ENCODE measurements around the gene SLC5A8.
"Not testable (repeated sequence)": the region's sequence is repeated elsewhere in the genome, so short reads cannot be mapped to it uniquely, and the experiment has no call there.

SLC5A8 gene

DNA sequence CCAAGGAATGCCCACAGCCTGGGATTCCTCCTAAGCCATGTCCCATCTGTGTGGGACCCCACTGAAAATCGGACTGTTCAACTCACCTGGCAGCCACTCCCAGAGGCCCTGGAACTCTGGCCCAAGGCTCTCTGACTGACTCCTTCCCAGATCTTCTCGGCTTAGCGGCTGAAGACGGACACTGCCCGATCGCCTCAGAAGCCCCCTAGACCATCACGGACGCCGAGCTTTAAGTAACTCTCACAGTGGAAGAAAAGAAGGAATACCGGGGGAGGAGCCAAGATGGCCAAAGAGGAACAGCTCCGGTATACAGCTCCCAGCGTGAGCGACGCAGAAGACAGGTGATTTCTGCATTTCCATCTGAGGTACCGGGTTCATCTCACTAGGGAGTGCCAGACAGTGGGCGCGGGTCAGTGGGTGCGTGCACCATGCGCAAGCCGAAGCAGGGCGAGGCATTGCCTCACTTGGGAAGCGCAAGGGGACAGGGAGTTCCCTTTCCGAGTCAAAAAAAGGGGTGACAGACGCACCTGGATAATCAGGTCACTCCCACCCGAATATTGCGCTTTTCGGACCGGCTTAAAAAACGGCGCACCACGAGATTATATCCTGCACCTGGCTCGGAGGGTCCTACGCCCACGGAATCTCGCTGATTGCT, 64.1 kb downstream of the SLC5A8 start:
- not testable (repeated sequence) for H3K36me3 ChIP-seq (ENCODE audit: control insufficient read depth, insufficient read depth, low read length)

GRCh38 chr12:101127521-101128219, 82.4 kb downstream of the SLC5A8 start:
- Histone ChIP-seq H3K4me1 (ENCODE audit: control insufficient read depth, insufficient read depth, low read length) (no peaks in the 10 kb centered on the region), H3K27me3 (ENCODE audit: control insufficient read depth, insufficient read depth, low read length) (no peaks in the 10 kb centered on the region), H3K9ac (ENCODE audit: low read length) (no peak overlapping the region), H3K27ac (ENCODE audit: low read depth, low read length) (no peak overlapping the region), H3K36me3 (ENCODE audit: control insufficient read depth, insufficient read depth, low read length) (no peaks in the 10 kb centered on the region), H3K4me3 (ENCODE audit: low read length) (no peak overlapping the region)

More for the DNA sequence above, 64.1 kb downstream of the SLC5A8 start:
- not testable (repeated sequence) for H3K9ac ChIP-seq (ENCODE audit: low read length); H3K27ac ChIP-seq (ENCODE audit: low read depth, low read length); H3K4me1 ChIP-seq (ENCODE audit: control insufficient read depth, insufficient read depth, low read length); H3K4me3 ChIP-seq (ENCODE audit: low read length); H3K27me3 ChIP-seq (ENCODE audit: control insufficient read depth, insufficient read depth, low read length)

GRCh38 chr12:101117842-101118241, 92.2 kb downstream of the SLC5A8 start:
- Histone ChIP-seq H3K4me3 (ENCODE audit: low read length) (no peak overlapping the region), H3K36me3 (ENCODE audit: control insufficient read depth, insufficient read depth, low read length) (no peaks in the 10 kb centered on the region)

DNA sequence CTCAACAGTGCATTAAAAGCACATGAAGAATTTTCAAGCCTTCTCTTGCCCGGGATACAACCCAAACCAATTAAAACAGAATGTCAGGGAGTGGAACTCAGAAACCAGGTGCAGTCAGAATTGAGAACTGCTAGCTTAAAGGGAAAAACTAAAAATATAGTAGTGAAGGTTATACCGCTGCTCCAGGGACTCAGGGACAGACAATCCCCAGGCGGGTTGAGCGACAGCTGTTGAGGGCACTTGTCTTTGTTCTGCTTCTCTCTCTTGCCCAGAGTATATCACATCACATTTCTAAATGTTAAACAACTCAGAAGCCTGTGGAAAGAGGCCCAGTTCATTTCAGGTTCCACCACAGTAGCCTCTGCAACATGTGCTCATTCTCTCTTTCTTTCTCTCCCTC, 93.1 kb downstream of the SLC5A8 start:
- H3K27ac ChIP-seq (ENCODE audit: low read depth, low read length) = no peak overlapping the region
- H3K36me3 ChIP-seq (ENCODE audit: control insufficient read depth, insufficient read depth, low read length) = no peaks in the 10 kb centered on the region
- H3K4me1 ChIP-seq (ENCODE audit: control insufficient read depth, insufficient read depth, low read length) = no peaks in the 10 kb centered on the region
- no peak overlapping the region for H3K9ac ChIP-seq (ENCODE audit: low read length)
- H3K4me3 ChIP-seq (ENCODE audit: low read length) = no peak overlapping the region
- no peaks in the 10 kb centered on the region for H3K27me3 ChIP-seq (ENCODE audit: control insufficient read depth, insufficient read depth, low read length)

More at GRCh38 chr12:101117842-101118241, 92.2 kb downstream of the SLC5A8 start:
- H3K4me1 ChIP-seq (ENCODE audit: control insufficient read depth, insufficient read depth, low read length) = no peaks in the 10 kb centered on the region
- H3K9ac ChIP-seq (ENCODE audit: low read length) = no peak overlapping the region
- H3K27ac ChIP-seq (ENCODE audit: low read depth, low read length) = no peak overlapping the region
- H3K27me3 ChIP-seq (ENCODE audit: control insufficient read depth, insufficient read depth, low read length) = no peaks in the 10 kb centered on the region

- no peaks in the 10 kb centered on the region for H3K36me3 ChIP-seq (ENCODE audit: control insufficient read depth, insufficient read depth, low read length)
- no peaks in the 10 kb centered on the region for H3K4me1 ChIP-seq (ENCODE audit: control insufficient read depth, insufficient read depth, low read length)
- no peaks in the 10 kb centered on the region for H3K27me3 ChIP-seq (ENCODE audit: control insufficient read depth, insufficient read depth, low read length)
- no peak overlapping the region for H3K27ac ChIP-seq (ENCODE audit: low read depth, low read length)
- no peak overlapping the region for H3K9ac ChIP-seq (ENCODE audit: low read length)
- no peak overlapping the region for H3K4me3 ChIP-seq (ENCODE audit: low read length)
Observed at GRCh38 chr12:101115326-101115725, 94.7 kb downstream of the SLC5A8 start.

- Histone ChIP-seq H3K4me3 (ENCODE audit: low read length) (no peak overlapping the region), H3K36me3 (ENCODE audit: control insufficient read depth, insufficient read depth, low read length) (no peaks in the 10 kb centered on the region), H3K4me1 (ENCODE audit: control insufficient read depth, insufficient read depth, low read length) (no peaks in the 10 kb centered on the region), H3K27me3 (ENCODE audit: control insufficient read depth, insufficient read depth, low read length) (no peaks in the 10 kb centered on the region), H3K9ac (ENCODE audit: low read length) (no peak overlapping the region), H3K27ac (ENCODE audit: low read depth, low read length) (no peak overlapping the region)
Observed at GRCh38 chr12:101111441-101111840, 98.6 kb downstream of the SLC5A8 start.

DNA sequence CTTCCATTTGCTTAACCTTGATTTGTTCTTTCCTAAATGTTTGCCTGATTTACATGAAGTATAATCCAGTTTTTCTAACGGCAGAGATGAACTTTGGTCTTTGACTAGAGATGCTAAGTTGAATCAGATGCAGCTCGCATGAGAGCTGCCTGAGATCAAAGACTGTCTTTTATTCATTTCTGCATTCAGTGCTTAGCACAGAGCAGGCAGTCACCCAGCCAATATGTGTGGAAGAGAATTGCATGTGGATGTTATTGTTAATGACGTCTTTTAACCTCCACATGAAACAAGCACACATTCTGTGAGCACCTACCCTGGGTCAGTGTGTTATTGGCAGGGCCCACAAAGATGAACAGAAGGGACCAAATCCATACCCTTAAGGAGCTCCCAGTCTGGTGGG, 99.2 kb downstream of the SLC5A8 start:
- Histone ChIP-seq H3K36me3 (ENCODE audit: control insufficient read depth, insufficient read depth, low read length) (no peaks in the 10 kb centered on the region), H3K4me3 (ENCODE audit: low read length) (no peak overlapping the region), H3K27ac (ENCODE audit: low read depth, low read length) (no peak overlapping the region), H3K27me3 (ENCODE audit: control insufficient read depth, insufficient read depth, low read length) (no peaks in the 10 kb centered on the region), H3K4me1 (ENCODE audit: control insufficient read depth, insufficient read depth, low read length) (no peaks in the 10 kb centered on the region), H3K9ac (ENCODE audit: low read length) (no peak overlapping the region)

DNA sequence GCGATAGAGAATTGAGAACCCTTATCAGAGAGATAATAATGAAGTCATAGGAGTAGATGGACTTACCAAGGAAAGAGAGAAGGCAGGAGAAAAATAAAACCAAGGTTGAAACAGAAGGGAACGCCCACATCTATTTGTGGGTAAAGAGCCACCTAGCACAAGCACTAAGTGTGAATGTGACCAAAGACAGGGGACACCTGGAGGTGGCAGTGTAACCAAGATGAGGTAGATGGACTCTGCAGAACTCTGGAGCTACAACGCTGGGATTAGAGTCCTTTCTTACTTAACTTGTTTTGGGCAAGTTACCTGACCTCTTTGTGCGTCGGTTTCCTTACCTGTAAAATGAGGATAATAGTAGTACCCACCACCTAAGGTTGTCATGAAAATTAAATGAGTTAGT, 101.9 kb downstream of the SLC5A8 start:
- Histone ChIP-seq H3K36me3 (ENCODE audit: control insufficient read depth, insufficient read depth, low read length) (no peaks in the 10 kb centered on the region), H3K27ac (ENCODE audit: low read depth, low read length) (no peak overlapping the region), H3K27me3 (ENCODE audit: control insufficient read depth, insufficient read depth, low read length) (no peaks in the 10 kb centered on the region), H3K4me1 (ENCODE audit: control insufficient read depth, insufficient read depth, low read length) (no peaks in the 10 kb centered on the region), H3K9ac (ENCODE audit: low read length) (no peak overlapping the region), H3K4me3 (ENCODE audit: low read length) (no peak overlapping the region)

DNA sequence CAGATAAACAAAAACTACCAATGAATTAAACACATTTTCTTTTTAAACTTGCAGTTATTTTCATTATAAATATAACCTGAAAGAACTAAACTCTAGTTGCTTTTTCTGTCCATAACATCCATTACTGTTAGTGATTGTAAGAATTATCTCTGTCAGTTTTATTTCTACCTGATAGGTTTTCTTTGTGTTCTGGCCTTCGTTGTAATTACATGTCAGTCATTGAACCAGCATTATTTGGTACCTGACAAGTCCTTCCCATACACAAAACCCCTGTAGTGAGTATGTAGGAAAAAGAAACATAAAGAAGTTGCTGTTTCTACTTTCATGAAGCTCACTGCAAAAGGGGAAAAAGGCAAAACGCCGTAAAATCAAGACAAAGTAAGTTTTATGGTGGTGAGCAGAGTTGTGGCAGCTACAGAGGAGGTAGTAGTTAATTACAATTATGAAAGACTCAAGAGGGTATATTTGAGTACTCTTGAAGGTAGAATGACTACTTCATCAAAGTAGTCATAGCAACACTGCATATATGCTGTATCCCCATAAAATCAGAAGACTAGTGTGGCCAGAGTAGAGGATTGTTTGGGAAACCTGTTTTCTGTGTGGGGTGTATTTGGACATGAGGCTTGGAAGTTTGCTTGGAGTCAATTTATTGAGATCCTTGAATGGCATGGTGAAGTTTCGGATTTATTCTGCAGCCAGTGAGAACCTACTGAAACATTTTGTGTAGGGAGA, 102.8 kb downstream of the SLC5A8 start:
- no peaks in the 10 kb centered on the region for H3K36me3 ChIP-seq (ENCODE audit: control insufficient read depth, insufficient read depth, low read length)
- H3K27me3 ChIP-seq (ENCODE audit: control insufficient read depth, insufficient read depth, low read length) = no peaks in the 10 kb centered on the region
- no peak overlapping the region for H3K27ac ChIP-seq (ENCODE audit: low read depth, low read length)
- no peaks in the 10 kb centered on the region for H3K4me1 ChIP-seq (ENCODE audit: control insufficient read depth, insufficient read depth, low read length)
- no peak overlapping the region for H3K9ac ChIP-seq (ENCODE audit: low read length)
- no peak overlapping the region for H3K4me3 ChIP-seq (ENCODE audit: low read length)
